Left colon (tissue), 2 donors: ENCODE measurements around the gene CYP2A6. TPM values are rescaled to one million over a fixed set of nuclear protein-coding genes. Genes with fewer than 3 reads are reported as not detected.

Source experiments
- ATAC-seq: fragments of 200-7000 bp; cut with Tn5 transposase; one replicate; pipeline ENCODE4 v1.9.1; 2020; ENCODE audit warnings: mild to moderate bottlenecking, moderate library complexity
- DNase-seq, 2 donors: peaks; one replicate each; pipeline ENCODE4 v3.0.0-alpha.2; 2020
- intact Hi-C, 2 donors: fragments of 100-400 bp; cut with DNase I in 1 of 2; cut with micrococcal nuclease in 1 of 2; formaldehyde crosslinking; loops; one replicate each; pipeline versions ENCODE4 v1.11.2 to v1.14.0; 2022; cut with DNase I, micrococcal nuclease
- total RNA-seq, 2 donors: library from RNA; stranded (reverse); fragmentation: NEBNext Ultra II Directional; extraction: Animal tissue kit (Norgen Biotek cat#: 25700); gene quantifications; one replicate each; pipeline ENCODE4 v1.2.1, GENCODE V29; 2021
- donor health status: DM: no; HTN: no; CAD: no.
- donor health status: DM: yes; HTN: yes; CAD: no.

The CYP2A6 gene
- total RNA-seq, 2 donors from 2014 or later, result not detected

- intact Hi-C loops, result no loop called here
- DNase-seq (peak in 1 of 2 donors; percentile 43), ATAC-seq (no peak)
These were observed 42.9 kb downstream of the CYP2A6 start for GRCh38 chr19:40807147-40808020.

DNA sequence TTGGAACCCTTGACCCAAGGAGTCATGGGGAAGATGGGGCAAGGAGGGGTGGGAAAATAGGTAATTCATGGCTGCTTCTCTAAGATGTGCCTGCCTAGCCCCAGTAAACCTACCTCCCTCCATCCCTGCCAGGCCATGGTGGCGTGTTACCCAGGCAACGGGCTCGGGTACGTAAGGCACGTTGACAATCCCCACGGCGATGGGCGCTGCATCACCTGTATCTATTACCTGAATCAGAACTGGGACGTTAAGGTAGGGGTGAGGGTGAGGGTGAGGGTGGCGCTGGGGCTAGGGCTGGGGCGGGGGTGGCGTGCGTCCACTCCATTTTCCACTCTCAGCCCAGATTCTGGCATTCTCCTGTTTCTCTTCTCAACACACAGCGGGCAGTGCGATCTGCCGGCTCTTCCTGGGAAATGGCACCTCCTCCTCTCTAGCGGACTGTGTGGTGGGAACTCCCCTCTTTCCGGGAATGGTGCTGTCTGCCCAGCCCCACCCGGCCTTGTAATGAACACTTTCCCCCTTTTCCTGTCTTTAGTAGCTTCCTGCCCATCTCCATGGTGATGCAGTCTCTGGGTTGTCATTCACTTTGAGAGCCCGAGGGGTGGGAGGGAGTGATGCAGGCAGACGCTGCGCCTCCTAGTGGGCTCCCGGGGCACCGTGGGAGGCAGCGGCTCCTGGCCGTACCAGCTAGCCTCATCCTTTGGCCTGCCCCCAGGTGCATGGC lies 43.7 kb downstream of the CYP2A6 start:
- intact Hi-C loops, result no loop called here
- peak; percentile 68 to 73 for DNase-seq
- no peak for ATAC-seq

DNA sequence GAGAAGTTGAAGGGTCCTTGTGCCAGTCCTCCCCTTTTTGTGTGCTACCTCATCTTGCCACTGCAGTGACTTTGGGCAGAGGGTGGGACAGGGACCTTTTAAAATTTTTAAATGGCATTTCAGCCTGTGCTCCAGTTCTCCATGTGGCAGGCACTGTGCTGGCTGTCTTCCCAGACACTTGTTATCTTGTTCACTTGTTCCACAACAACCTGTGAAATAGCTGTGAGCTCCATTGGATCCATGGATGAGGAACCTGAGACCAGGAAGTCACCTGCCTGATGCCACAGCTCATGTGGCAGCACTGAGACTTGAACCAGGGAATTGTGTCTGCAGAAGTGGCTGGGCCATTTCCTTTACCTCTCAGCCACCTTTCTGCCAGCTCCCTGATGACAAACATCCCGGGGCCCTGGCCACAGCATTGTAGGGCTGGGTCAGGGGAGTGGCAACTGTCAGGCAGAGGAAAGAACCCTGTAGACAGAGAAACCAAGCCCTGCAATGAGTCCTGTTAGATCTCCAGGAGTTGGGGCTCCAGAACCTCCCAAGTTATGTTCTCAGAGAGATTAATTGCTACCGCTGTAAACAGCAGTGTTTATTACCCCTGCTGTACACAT lies 44.9 kb downstream of the CYP2A6 start:
- intact Hi-C loops, result no loop called here
- peak; percentile 27 for ATAC-seq
- DNase-seq, result peak in 1 of 2 donors; percentile 43

- intact Hi-C loops, result no loop called here
- peak; percentile 0 for ATAC-seq
These were observed 45.4 kb downstream of the CYP2A6 start for GRCh38 chr19:40804783-40805242.

GRCh38 chr19:40803857-40804782 lies 46.1 kb downstream of the CYP2A6 start:
- peak; percentile 80 to 89 for DNase-seq
- ATAC-seq, result peak; percentile 48
- intact Hi-C loops, result no loop called here

More at GRCh38 chr19:40804783-40805242, 45.4 kb downstream of the CYP2A6 start:
- DNase-seq, result no peak

- intact Hi-C loops, result no loop called here
- DNase-seq (peak in 1 of 2 donors; percentile 23), ATAC-seq (no peak)
These were observed 46.9 kb downstream of the CYP2A6 start for GRCh38 chr19:40803170-40803856.

DNA sequence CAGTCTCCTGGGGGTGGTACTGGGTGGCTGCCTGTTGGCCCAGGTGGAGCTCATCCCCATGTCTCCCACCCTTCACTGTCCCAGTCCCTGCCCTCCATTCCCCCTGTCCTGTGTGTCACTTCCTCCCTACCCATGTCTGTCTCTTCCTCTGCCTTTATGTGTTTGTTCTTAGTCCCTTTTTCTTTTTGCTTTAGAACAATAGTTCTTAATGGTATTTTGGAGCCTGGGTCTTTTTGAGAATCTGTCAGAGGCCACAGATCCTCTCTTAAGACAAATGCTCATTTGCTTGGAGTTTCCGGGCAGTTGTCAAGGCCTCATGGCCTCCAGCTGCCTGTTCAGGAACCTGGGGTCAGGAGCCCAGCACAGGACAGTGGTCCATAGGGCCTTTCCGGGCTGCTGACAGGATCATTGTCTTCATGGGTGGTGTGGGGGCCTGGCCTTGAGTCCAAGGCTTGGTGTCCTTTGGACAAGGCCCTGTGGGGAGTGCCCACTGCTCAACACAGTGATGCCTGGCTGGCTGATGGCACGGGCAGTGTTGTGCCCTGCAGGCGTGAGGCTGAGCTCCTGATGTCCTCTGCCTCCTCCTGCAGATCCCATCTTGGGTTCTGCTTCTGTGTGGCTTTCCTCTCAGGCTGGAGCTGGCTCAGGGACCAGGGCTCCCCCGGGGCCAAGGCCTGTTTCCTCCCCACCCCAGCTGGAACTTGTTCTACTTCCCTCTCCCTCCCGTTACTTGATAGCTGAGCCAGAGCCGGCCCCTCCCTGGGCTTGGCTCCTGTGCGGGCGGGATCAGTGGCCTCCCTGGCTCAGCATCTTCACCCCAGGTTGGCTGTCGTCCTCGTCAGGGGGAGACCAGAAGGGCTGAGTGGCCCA lies 47.7 kb downstream of the CYP2A6 start:
- peak; percentile 74 to 83 for DNase-seq
- intact Hi-C loops, result no loop called here

GRCh38 chr19:40801426-40802299 lies 48.6 kb downstream of the CYP2A6 start:
- DNase-seq (no peak), ATAC-seq (no peak)
- intact Hi-C loops, result no loop called here

More for the DNA sequence above, 47.7 kb downstream of the CYP2A6 start:
- peak; percentile 35 for ATAC-seq

DNA sequence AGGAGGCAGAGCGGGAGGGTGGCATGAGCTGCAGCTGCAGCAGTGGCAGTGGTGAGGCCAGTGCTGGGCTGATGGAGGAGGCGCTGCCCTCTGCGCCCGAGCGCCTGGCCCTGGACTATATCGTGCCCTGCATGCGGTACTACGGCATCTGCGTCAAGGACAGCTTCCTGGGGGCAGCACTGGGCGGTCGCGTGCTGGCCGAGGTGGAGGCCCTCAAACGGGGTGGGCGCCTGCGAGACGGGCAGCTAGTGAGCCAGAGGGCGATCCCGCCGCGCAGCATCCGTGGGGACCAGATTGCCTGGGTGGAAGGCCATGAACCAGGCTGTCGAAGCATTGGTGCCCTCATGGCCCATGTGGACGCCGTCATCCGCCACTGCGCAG lies 49.3 kb downstream of the CYP2A6 start:
- no peak for ATAC-seq
- intact Hi-C loops, result no loop called here
- peak in 1 of 2 donors; percentile 37 for DNase-seq

GRCh38 chr19:40800339-40800996 lies 49.8 kb downstream of the CYP2A6 start:
- DNase-seq (no peak), ATAC-seq (no peak)
- intact Hi-C loops, result no loop called here

DNA sequence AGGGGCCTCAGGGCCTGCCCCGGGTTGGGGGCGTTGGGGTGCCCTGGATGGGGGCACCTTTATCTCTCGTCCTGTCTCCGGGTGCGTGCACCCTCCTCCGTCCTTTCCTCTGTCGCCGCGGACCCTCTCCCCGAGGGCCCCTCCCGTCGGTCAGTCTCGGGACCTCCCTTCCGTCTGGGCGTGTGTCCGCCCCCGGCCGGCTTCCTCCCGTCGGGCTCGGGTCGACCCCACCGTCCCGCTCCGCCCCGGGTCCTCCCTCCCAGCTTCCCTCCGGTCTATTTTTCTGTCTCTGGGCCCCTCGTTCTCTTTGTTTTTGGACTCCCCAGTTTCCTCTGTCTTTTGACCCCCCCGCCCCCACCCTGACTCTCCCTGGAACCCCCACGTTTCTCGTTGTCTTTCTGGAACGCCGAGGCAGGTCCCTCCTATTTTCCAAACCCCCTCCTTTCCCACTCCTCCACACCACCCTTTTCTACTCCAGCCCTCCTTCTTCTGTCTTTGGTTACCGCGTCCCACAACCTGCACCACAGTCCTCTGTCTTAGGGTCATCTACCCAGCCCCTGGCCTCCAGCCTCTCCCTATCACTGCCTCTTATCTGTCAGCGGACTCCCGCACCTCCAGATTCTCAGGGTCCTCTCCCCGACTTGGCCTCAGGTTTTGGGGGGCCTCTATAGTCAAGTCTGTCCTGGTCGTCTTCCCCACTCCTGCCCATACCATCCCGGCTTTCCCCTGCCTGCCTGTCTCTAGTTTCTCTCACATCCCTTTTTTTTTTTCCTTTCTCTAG lies 50.5 kb downstream of the CYP2A6 start:
- DNase-seq (peak in 1 of 2 donors; percentile 65), ATAC-seq (no peak)
- intact Hi-C loops, result no loop called here

GRCh38 chr19:40798683-40799557 lies 51.3 kb downstream of the CYP2A6 start, which contains the start of gene EGLN2:
Gene EGLN2 (plus strand): TSS chr19:40799191. CDS start chr19:40800573, 1,382 bp downstream.
- intact Hi-C loops, result no loop called here
- peak; percentile 76 for ATAC-seq
- DNase-seq, result peak; percentile 100

- ATAC-seq (peak; percentile 67), DNase-seq (peak; percentile 84 to 90)
- intact Hi-C loops, result no loop called here
These were observed 52.1 kb downstream of the CYP2A6 start for GRCh38 chr19:40797963-40798682.
